GM18505 (cell line): Measurements from ENCODE around the gene EN1.

Source experiments
- ATAC-seq: cut with Tn5 transposase; IDR thresholded peaks from one replicate; pipeline ENCODE4 v1.9.1; 2021; ENCODE audit not compliant: unreplicated experiment
- POLR2A ChIP-seq: IDR thresholded peaks from 4 replicates; pipeline ENCODE4 v1.6.1; 2011; ENCODE audit warnings: borderline replicate concordance; ENCODE audit not compliant: insufficient read depth, insufficient read length; ENCODE audit errors: extremely low read depth

The EN1 gene

GRCh38 chr2:118852605-118853128 lies 5.2 kb upstream of the EN1 start:
- no peak for TF ChIP-seq POLR2A
- ATAC-seq: no peak

GRCh38 chr2:118851650-118852049 lies 4.2 kb upstream of the EN1 start:
- ATAC-seq: no peak
- TF ChIP-seq POLR2A: no peak

GRCh38 chr2:118850901-118851415 lies 3.5 kb upstream of the EN1 start:
- ATAC-seq: no peak
- no peak for TF ChIP-seq POLR2A

GRCh38 chr2:118850168-118850900 lies 2.9 kb upstream of the EN1 start:
- TF ChIP-seq POLR2A: no peak
- ATAC-seq: no peak

- no peak for TF ChIP-seq POLR2A
- ATAC-seq: no peak
Observed at GRCh38 chr2:118849226-118850167, 2.0 kb upstream of the EN1 start.

GRCh38 chr2:118848381-118849225 lies 1.2 kb upstream of the EN1 start:
- ATAC-seq: no peak
- no peak for TF ChIP-seq POLR2A

- ATAC-seq: no peak
- TF ChIP-seq POLR2A: no peak
Observed at GRCh38 chr2:118847762-118848172, 319 bp upstream of the EN1 start.

GRCh38 chr2:118846442-118846952 lies 951 bp downstream of the EN1 start:
- no peak for TF ChIP-seq POLR2A
- ATAC-seq: no peak

GRCh38 chr2:118845522-118846441 lies 1.7 kb downstream of the EN1 start:
- TF ChIP-seq POLR2A: no peak

GRCh38 chr2:118845005-118845521 lies 2.4 kb downstream of the EN1 start:
- TF ChIP-seq POLR2A: no peak
- ATAC-seq: no peak

More at GRCh38 chr2:118845522-118846441, 1.7 kb downstream of the EN1 start:
- ATAC-seq: no peak

GRCh38 chr2:118844261-118845004 lies 3.0 kb downstream of the EN1 start:
- no peak for ATAC-seq
- TF ChIP-seq POLR2A: no peak
